B cell (primary cell): ENCODE data around the gene MUL1.

Experiments used
- CTCF ChIP-seq: fragments of 200-600 bp; IDR thresholded peaks from one replicate; pipeline ENCODE4 v1.8.0; 2022; ENCODE audit warnings: antibody characterized with exemption, mild to moderate bottlenecking
- EZH2 ChIP-seq: IDR thresholded peaks from 2 replicates; pipeline ENCODE4 v1.6.1; 2012; ENCODE audit warnings: borderline replicate concordance, low read depth, mild to moderate bottlenecking, moderate library complexity, low read length; ENCODE audit not compliant: insufficient read depth, poor library complexity, severe bottlenecking

GRCh38 chr1:20487236-20487590 lies 20.7 kb downstream of the MUL1 start:
- TF ChIP-seq CTCF (no peak), EZH2 (no peak)
